T-helper 1 cell treated with Interleukin-12 subunit alpha and Interleukin-12 subunit beta and Interleukin-4 antibody, amounts not matched to agents 30 ng/mL and 1 ng/mL, for 36 hours (primary cell): Measurements from ENCODE around the gene SPINT4. TPM values are rescaled to one million over a fixed set of nuclear protein-coding genes. Genes with fewer than 3 reads are reported as not detected.
"Not testable (repeated sequence)": the region's sequence is repeated elsewhere in the genome, so short reads cannot be mapped to it uniquely, and the experiment has no call there.

Source experiments
- intact Hi-C: fragments of 100-400 bp; cut with micrococcal nuclease; formaldehyde crosslinking; loops from one replicate; pipeline ENCODE4 v1.15.1; 2024
- total RNA-seq: library from RNA; stranded (reverse); gene quantifications from 2 replicates; pipeline ENCODE4 v1.2.3, GENCODE V29; 2022

Gene SPINT4
- total RNA-seq, result not detected in 2 replicates

DNA sequence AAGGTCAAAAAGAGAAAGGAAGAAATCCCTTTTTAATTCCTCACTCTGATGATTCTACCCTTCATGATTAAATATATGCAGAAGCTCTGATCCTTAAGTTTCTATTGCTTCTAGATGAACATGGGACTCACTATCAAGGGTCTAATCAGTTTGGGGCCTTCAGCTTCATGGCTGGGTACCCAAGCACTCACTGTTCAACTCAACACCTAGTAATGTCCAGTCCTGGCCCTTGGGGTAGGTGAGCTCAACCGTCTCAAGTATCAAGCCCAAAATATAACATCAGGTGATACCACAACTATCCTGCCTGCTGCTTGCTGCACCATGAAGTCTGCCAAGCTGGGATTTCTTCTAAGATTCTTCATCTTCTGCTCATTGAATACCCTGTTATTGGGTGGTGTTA, at the start of gene SPINT4:
Gene SPINT4 (plus strand): TSS at position 301 of the 400 bp plus-strand sequence. CDS start 21 bp downstream, at position 322.
- intact Hi-C loops, result no loop called here

DNA sequence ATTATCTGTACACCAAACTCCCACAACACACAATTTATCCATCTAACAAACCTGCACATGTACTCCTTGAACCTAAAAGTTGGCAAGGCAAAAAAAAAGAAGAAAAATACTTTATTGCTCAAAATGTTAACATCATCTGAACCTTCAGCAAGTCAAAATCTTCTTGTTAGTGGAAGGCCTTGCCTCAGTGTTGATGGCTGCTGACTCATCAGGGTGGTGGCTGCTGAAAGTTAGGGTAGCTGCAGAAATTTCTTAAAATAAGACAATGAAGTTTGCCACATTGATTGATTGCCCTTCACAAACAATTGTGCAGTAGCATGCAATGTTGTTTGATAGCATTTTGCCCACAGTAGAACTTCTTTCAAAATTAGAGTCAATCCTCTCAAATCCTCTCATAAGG, 49.4 kb upstream of the SPINT4 start:
- intact Hi-C loops, result no loop called here

DNA sequence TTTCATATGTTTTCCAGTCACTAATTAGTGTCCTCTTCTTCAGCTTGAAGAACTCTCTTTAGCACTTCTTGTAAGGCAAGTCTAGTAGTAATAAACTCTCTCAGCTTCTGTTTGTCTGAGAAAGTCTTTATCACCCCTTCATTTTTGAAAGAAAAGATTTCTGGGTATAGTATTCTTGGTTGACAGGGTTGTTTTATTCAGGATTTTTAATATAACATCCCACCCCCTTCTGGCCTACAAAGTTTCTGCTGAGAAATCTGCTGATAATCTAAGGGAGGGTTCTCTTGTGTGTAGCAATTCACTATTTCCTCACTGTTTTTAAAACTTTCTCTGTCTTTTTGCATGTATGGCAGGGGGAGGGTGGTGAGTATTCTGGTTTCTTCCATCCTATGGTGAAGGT, 42.5 kb upstream of the SPINT4 start:
- intact Hi-C loops, result no loop called here

DNA sequence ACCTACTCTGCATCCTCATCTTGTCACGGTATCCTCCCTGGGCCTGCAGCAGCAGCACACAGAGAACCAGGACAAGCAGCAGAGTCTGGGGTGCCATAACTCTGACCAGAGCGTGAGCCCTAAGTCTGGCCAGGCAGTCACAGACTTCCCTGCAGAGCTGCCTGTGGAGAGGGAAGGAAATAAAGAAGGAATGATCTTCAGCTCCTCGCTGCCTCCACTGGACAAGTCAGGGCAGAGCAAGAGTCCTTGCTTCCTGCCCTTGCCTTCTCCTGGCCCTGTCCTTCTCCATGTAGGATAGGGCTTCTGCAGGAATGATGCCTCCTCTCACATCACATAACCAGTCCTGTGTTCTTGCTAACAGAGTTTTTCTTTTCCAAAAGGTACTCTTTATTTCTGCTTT, 36.3 kb upstream of the SPINT4 start:
- intact Hi-C loops, result no loop called here

DNA sequence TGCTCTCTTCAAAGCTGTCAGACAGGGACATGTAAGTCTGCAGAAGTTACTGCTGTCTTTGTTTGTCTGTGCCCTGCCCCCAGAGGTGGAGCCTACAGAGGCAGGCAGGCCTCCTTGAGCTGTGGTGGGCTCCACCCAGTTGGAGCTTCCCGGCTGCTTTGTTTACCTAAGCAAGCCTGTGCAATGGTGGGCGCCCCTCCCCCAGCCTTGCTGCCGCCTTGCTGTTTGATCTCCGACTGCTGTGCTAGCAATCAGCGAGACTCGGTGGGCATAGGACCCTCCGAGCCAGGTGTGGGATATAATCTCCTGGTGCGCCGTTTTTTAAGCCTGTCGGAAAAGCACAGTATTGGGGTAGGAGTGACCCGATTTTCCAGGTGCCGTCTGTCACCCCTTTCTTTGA, 28.8 kb upstream of the SPINT4 start:
- intact Hi-C loops, result not testable (repeated sequence)

- intact Hi-C loops, result no loop called here
These were observed 26.7 kb upstream of the SPINT4 start for GRCh38 chr20:45695496-45695895.

- intact Hi-C loops, result no loop called here
These were observed 21.0 kb upstream of the SPINT4 start for GRCh38 chr20:45701104-45701503.

GRCh38 chr20:45701873-45702272, 20.3 kb upstream of the SPINT4 start, which contains the start of gene WFDC13:
WFDC13 (plus strand) TSS chr20:45702038; CDS start chr20:45702124, 86 bp downstream.
- intact Hi-C loops, result no loop called here

- intact Hi-C loops, result no loop called here
These were observed 17.0 kb upstream of the SPINT4 start, which contains the start of gene WFDC10B for GRCh38 chr20:45704969-45705637. WFDC10B (minus strand) TSS chr20:45705019; CDS start chr20:45685992, 19,027 bp downstream.

GRCh38 chr20:45716141-45716688, 5.9 kb upstream of the SPINT4 start:
- intact Hi-C loops, result not testable (repeated sequence)

DNA sequence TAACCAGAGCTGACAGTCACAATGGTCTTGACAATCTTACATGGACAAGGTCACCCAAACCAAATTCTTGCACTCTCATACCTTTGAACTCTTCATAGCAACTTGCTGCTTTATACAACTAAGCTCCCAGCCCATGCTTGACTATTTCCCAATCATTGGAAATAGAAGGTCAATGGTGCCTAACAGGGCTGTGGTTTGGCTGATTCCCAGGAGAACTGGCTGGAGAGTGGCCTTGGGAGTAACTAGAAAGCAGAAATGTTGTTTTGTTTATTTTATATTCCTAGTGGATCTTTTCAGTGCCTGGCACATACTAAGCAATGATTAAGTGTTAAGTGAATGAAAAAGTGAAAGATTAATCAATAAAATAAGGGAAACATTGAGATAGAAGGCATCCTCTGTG, 3.0 kb downstream of the SPINT4 start:
- intact Hi-C loops, result no loop called here

GRCh38 chr20:45727044-45727443, 4.9 kb downstream of the SPINT4 start:
- intact Hi-C loops, result no loop called here

DNA sequence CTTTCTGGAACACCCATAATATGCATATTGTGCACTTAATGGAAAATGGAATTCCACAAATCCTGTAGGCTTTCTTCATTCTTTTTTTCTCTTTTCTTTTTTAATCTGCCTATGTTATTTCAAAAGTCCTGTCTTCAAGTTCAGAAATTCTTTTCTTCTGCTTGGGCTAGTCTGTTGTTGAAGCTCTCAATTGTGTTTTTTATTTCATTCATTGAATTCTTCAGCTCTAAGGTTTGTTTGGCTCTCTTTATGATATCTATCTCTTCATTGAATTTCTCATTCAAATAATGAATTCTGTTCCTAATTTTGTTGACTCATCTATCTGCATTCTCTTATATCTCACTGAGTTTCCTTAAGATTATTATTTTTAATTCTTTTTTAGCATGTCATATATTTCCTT, 10.1 kb downstream of the SPINT4 start:
- intact Hi-C loops, result no loop called here

DNA sequence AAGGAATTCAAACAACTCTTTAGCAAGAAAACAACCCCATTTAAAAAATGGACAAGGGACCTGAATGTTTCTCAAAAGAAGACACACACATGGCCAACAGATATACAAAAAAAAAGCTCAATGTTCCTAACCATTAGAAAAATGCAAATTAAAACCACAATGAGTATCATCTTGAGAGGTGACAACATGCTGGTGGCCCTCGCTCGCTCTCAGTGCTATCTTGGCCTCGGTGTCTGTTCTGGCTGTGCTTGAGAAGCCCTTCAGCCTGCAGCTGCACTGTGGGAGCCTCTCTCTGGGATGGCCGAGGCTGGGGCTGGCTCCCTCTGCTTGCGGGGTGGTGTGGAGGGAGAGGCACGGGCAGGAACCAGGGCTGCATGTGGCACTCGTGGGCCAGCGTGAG, 13.4 kb downstream of the SPINT4 start:
- intact Hi-C loops, result no loop called here

GRCh38 chr20:45735988-45736387, 13.8 kb downstream of the SPINT4 start:
- intact Hi-C loops, result no loop called here

- intact Hi-C loops, result no loop called here
These were observed 20.4 kb downstream of the SPINT4 start for GRCh38 chr20:45742596-45742995.

- intact Hi-C loops, result no loop called here
These were observed 22.9 kb downstream of the SPINT4 start for GRCh38 chr20:45745015-45745414.

DNA sequence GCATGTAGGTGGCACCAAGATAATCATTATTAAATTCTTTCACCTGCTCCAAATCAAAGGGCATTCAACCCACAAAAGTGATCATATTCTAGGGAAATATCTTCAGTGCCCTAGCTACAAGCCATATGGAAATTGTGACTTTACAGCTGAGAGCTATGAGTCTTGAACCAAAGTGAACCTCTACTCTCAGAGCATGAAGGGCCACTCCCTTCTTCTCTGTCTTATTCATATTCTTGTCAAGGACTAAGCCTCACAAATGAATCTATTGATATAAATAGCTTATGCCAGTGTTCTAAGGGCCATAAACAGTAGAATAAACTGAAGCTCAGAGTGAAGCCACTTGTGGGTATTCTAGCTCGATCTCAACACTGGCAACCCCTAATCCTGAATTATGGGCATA, 29.6 kb downstream of the SPINT4 start:
- intact Hi-C loops, result no loop called here

DNA sequence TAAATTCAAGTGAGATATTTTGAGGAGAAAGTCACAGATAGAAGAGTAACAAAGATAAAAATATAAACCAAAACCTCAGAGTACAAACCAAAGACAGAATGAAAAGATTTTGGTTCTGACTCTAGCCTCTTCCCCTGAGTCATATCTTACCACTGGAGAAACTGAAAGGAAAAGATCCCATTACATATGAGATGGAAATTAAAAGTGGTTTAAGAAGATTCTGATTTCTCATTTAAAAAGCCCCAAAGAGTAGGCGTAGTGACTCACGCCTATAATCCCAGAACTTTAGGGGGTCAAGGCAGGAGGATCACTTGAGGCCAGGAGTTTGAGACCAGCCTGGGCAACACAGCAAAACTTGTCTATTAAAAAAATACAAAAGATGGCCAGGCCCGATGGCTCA, 30.6 kb downstream of the SPINT4 start:
- intact Hi-C loops, result no loop called here

DNA sequence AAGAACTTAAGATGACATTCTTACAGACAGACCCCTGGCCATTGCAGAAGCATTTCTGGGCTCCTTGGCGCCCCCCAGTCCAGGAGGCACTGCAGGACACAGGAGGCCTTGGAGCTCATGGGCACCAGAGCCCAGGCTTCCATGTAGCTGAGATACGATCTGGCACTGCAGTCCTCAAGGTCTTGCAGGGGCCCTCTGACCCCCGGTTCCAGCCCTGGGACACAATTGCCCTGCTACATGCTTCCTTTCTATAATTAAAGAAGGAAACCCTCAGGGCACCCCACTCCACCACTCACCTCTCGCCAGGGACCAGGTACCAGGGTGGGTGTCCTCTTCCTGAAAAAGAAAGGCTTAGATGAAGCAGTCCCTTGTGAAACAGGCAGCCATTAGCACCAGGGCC, 35.9 kb downstream of the SPINT4 start:
- intact Hi-C loops, result no loop called here

DNA sequence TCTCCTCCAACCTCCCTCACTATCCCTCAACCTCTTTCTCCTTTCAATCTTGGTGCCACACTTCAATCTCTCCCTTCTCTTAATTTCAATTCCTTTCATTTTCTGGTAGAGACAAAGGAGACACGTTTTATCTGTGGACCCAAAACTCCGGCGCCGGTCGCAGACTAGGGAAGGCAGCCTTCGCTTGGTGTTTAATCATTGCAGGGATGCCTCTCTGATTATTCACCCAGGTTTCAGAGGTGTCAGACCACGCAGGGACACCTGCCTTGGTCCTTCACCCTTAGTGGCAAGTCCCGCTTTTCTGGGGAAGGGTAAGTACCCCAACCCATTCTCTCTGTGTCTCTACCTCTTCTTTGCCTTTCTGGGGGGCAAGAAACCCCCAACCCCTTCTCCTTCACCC, 37.8 kb downstream of the SPINT4 start:
- intact Hi-C loops, result not testable (repeated sequence)

GRCh38 chr20:45761966-45762365, 39.8 kb downstream of the SPINT4 start:
- intact Hi-C loops, result not testable (repeated sequence)

DNA sequence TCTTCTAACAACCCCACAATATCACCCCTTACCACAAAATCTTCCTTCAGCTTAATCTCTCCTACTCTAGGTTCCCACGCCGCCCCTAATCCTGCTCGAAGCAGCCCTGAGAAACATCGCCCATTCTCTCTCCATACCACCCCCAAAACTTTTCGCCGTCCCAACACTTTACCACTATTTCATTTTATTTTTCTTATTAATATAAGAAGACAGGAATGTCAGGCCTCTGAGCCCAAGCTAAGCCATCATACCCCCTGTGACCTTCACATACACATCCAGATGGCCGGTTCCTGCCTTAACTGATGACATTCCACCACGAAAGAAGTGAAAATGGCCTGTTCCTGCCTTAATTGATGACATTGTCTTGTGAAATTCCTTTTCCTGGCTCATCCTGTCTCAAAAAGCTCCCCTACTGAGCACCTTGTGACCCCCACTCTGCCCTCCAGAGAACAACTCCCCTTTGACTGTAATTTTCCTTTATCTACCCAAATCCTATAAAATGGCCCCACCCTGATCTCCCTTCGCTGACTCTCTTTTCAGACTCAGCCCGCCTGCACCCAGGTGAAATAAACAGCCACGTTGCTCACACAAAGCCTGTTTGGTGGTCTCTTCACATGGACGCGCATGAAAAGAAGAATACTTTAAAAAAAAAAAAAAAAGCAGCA, 42.6 kb downstream of the SPINT4 start:
- intact Hi-C loops, result not testable (repeated sequence)
